CD1c-positive myeloid dendritic cell (primary cell): ENCODE data around the gene PRSS57.
A peak's percentile ranks its signal among the peaks of the same experiment; 100 is the strongest.
"Not testable (repeated sequence)": the region's sequence is repeated elsewhere in the genome, so short reads cannot be mapped to it uniquely, and the experiment has no call there.

Source experiments
- DNase-seq: peaks from one replicate; pipeline ENCODE4 v3.0.0-alpha.2; 2016; ENCODE audit errors: extremely low spot score

Gene PRSS57

GRCh38 chr19:674282-675151, 20.7 kb downstream of the PRSS57 start:
- DNase-seq = no peak

- DNase-seq = no peak
Measured at GRCh38 chr19:670609-671075, 24.6 kb downstream of the PRSS57 start.

GRCh38 chr19:668675-669434, 26.4 kb downstream of the PRSS57 start:
- not testable (repeated sequence) for DNase-seq

GRCh38 chr19:666985-667573, 28.2 kb downstream of the PRSS57 start:
- not testable (repeated sequence) for DNase-seq

GRCh38 chr19:664913-665443, 30.3 kb downstream of the PRSS57 start:
- DNase-seq = peak; percentile 88

GRCh38 chr19:663682-664117, 31.6 kb downstream of the PRSS57 start:
- DNase-seq = no peak

- DNase-seq = peak; percentile 95
Measured at GRCh38 chr19:662962-663681, 32.1 kb downstream of the PRSS57 start, which contains the start of gene RNF126. Gene RNF126, minus strand, starts transcription at chr19:663214. Its CDS starts 93 bp downstream, at chr19:663121.

- peak; percentile 73 for DNase-seq
Measured at GRCh38 chr19:662207-662961, 32.9 kb downstream of the PRSS57 start.

- DNase-seq = peak; percentile 62
Measured at GRCh38 chr19:661427-662196, 33.6 kb downstream of the PRSS57 start.

GRCh38 chr19:660793-661426, 34.3 kb downstream of the PRSS57 start:
- DNase-seq = peak; percentile 16

- peak; percentile 71 for DNase-seq
Measured at GRCh38 chr19:658916-659839, 36.1 kb downstream of the PRSS57 start.

GRCh38 chr19:658059-658839, 37.0 kb downstream of the PRSS57 start:
- no peak for DNase-seq

- DNase-seq = no peak
Measured at GRCh38 chr19:657611-658010, 37.6 kb downstream of the PRSS57 start.

GRCh38 chr19:656751-657559, 38.3 kb downstream of the PRSS57 start:
- no peak for DNase-seq

- no peak for DNase-seq
Measured at GRCh38 chr19:655691-656090, 39.6 kb downstream of the PRSS57 start.

GRCh38 chr19:653425-653824, 41.8 kb downstream of the PRSS57 start:
- no peak for DNase-seq
